GM12874 (cell line): ENCODE measurements around the gene CXCR1.

Experiments
- TF ChIP-seq, protein P1 (sequence below): IDR thresholded peaks from 2 replicates; pipeline ENCODE4 v1.5.1; 2011; ENCODE audit warnings: low read depth, mild to moderate bottlenecking, control low read depth, low read length, moderate library complexity; ENCODE audit not compliant: insufficient read depth

CXCR1 gene

DNA sequence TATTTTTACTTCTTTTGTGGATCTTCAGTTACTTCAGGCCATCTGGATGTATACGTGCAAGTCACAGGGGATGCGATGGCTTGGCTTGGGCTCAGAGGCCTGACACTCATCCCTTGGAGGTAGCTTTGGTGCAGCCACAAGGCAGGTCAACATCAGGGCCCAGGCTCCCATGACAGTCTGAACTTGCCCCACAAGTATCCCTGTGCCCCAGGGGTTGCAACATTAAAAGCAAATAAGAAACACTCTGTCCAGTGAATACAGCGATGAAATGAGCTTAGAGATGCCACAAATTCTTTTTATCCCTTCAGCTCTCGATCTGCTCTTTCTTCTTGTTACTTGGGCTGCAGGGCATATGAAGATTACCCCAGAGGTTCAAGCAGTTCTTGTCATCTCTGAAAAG, 13.0 kb upstream of the CXCR1 start:
- TF ChIP-seq, protein P1, sequence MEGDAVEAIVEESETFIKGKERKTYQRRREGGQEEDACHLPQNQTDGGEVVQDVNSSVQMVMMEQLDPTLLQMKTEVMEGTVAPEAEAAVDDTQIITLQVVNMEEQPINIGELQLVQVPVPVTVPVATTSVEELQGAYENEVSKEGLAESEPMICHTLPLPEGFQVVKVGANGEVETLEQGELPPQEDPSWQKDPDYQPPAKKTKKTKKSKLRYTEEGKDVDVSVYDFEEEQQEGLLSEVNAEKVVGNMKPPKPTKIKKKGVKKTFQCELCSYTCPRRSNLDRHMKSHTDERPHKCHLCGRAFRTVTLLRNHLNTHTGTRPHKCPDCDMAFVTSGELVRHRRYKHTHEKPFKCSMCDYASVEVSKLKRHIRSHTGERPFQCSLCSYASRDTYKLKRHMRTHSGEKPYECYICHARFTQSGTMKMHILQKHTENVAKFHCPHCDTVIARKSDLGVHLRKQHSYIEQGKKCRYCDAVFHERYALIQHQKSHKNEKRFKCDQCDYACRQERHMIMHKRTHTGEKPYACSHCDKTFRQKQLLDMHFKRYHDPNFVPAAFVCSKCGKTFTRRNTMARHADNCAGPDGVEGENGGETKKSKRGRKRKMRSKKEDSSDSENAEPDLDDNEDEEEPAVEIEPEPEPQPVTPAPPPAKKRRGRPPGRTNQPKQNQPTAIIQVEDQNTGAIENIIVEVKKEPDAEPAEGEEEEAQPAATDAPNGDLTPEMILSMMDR, result no peak

- TF ChIP-seq, protein P1, result no peak
Observed at GRCh38 chr2:218172845-218173244, 6.1 kb upstream of the CXCR1 start.

- TF ChIP-seq, protein P1, result no peak
Observed at GRCh38 chr2:218169757-218170546, 3.2 kb upstream of the CXCR1 start.

DNA sequence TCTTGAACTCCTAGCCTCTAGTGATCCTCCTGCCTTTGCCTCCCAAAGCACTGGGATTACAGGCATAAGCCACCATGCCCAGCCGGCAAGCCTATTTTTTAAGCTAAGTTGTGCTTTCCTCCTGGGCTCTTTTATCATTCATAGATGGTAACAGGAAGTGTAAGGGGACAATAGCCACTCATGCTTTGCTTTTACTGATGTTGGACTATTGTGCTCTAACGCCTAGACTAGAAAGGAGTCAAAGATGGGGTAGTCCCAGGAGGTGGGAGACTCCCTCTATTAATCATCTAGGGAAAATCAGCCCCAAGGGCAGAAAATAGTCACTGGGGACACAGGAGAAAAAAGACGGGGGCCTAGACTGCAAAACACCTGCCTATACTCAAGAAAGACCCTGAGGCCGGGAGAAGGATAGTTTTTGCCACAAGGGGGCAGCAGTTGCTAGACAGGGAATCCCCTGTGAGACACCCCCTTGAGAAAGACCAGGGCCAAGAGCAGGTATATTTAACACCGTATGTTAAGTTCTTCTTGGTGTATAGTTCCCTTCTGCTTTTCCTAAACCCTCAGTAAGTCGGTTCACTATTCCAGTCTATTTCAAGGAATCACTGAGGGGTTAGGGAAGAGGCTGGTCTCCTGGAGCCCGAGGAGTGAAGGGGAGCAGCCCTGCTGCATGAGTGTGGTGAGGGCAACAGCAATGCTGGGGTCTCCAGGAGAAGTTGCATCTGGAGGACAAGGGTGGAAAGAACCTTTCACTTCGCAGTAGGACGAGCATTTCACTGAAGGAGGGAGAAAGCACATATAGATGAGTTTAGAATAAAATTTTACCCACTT, 2.1 kb upstream of the CXCR1 start:
- TF ChIP-seq, protein P1, result peak; percentile 77

- TF ChIP-seq, protein P1, result no peak
Observed at GRCh38 chr2:218168016-218168415, 1.3 kb upstream of the CXCR1 start.

GRCh38 chr2:218162814-218163213, 3.9 kb downstream of the CXCR1 start:
- TF ChIP-seq, protein P1, result no peak

DNA sequence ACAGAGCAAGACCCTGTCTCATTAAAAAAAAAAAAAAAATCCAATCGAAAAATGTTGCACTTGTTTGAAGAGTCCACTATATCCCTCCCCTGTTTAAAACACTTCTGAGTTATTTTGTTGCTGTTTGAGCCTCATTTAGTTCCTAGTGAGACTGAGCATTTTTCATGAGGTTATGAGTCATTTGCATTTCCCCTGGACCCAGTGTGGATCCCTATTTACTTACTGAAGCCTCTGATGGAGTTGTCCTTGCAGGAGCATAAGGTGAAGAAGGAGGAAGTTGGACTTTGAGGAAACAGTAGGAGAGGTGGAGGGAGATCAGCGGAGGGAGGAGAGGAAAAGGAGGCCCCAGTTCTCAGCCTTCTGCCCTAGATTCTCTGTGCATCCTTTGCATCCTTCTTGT, 5.1 kb downstream of the CXCR1 start:
- TF ChIP-seq, protein P1, result no peak
